GM19043 (cell line): ENCODE data around the gene RBM28.

Source experiments
- ATAC-seq: cut with Tn5 transposase; IDR thresholded peaks from one replicate; pipeline ENCODE4 v1.9.1; 2021; ENCODE audit warnings: low read depth; ENCODE audit not compliant: unreplicated experiment

The RBM28 gene

GRCh38 chr7:128343554-128344430 is at the start of gene RBM28:
Gene RBM28, minus strand, starts transcription at chr7:128343908. Its CDS starts 115 bp downstream, at chr7:128343793.
- peak; percentile 95 for ATAC-seq

- no peak for ATAC-seq
Observed at GRCh38 chr7:128392446-128393327, 49.0 kb upstream of the RBM28 start.

- ATAC-seq, result no peak
Observed at GRCh38 chr7:128391805-128392204, 48.1 kb upstream of the RBM28 start.

- ATAC-seq, result no peak
Observed at GRCh38 chr7:128390871-128391565, 47.3 kb upstream of the RBM28 start.

- ATAC-seq, result no peak
Observed at GRCh38 chr7:128389618-128390329, 46.1 kb upstream of the RBM28 start.

- ATAC-seq, result no peak
Observed at GRCh38 chr7:128389085-128389617, 45.4 kb upstream of the RBM28 start.

- ATAC-seq, result no peak
Observed at GRCh38 chr7:128388145-128388485, 44.4 kb upstream of the RBM28 start.

GRCh38 chr7:128387216-128388144 is 43.8 kb upstream of the RBM28 start:
- ATAC-seq, result peak; percentile 82

GRCh38 chr7:128385988-128386925 is 42.5 kb upstream of the RBM28 start:
- no peak for ATAC-seq

GRCh38 chr7:128384726-128385125 is 41.0 kb upstream of the RBM28 start:
- ATAC-seq, result no peak

- ATAC-seq, result no peak
Observed at GRCh38 chr7:128383776-128384175, 40.1 kb upstream of the RBM28 start.

- no peak for ATAC-seq
Observed at GRCh38 chr7:128381161-128381821, 37.6 kb upstream of the RBM28 start.

GRCh38 chr7:128380483-128381106 is 36.9 kb upstream of the RBM28 start:
- ATAC-seq, result no peak

GRCh38 chr7:128379900-128380479 is 36.3 kb upstream of the RBM28 start:
- no peak for ATAC-seq

GRCh38 chr7:128378637-128379036 is 34.9 kb upstream of the RBM28 start:
- ATAC-seq, result no peak

GRCh38 chr7:128376077-128376476 is 32.4 kb upstream of the RBM28 start:
- ATAC-seq, result no peak

GRCh38 chr7:128374041-128374440 is 30.3 kb upstream of the RBM28 start:
- ATAC-seq, result no peak
